ENCODE measurements around the gene NHS. TPM values are rescaled to one million over a fixed set of nuclear protein-coding genes. Genes with fewer than 3 reads are reported as not detected.
A peak's percentile ranks its signal among the peaks of the same experiment; 100 is the strongest.

NHS gene
- total and polyA plus RNA-seq, 3 donors from 2014 or later, result 4.8 to 25.7 (median 21.8) TPM

DNA sequence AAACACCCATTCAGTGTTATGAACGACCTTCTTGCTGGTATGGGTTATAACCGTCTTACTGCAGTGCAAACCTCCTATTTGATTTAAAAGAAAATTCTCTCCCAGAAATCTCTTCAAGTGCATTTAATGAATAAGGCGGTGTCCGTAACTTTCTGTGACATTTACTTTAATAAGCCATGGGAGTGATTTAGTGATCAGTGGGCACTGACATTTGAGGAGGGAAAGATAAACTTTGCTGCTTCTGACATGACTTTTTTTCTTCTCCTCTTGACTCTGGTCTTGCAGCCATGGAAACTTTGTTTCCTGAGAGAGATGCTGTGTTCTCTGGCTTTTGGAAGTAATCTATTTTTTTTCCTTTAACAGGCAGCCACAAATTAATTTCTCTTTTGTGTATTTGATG is 106.1 kb downstream of the NHS start:
- intact Hi-C loops (cut with DNase I; ENCODE audit: low total_unique reads), result no loop called here
- no peaks in the 10 kb centered on the region for H3K27me3 ChIP-seq
- no peak for TF ChIP-seq POLR2A (IDR thresholded peaks at IDR 0.05)
- TF ChIP-seq, protein P1, sequence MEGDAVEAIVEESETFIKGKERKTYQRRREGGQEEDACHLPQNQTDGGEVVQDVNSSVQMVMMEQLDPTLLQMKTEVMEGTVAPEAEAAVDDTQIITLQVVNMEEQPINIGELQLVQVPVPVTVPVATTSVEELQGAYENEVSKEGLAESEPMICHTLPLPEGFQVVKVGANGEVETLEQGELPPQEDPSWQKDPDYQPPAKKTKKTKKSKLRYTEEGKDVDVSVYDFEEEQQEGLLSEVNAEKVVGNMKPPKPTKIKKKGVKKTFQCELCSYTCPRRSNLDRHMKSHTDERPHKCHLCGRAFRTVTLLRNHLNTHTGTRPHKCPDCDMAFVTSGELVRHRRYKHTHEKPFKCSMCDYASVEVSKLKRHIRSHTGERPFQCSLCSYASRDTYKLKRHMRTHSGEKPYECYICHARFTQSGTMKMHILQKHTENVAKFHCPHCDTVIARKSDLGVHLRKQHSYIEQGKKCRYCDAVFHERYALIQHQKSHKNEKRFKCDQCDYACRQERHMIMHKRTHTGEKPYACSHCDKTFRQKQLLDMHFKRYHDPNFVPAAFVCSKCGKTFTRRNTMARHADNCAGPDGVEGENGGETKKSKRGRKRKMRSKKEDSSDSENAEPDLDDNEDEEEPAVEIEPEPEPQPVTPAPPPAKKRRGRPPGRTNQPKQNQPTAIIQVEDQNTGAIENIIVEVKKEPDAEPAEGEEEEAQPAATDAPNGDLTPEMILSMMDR (IDR thresholded peaks at IDR 0.05), result no peak
- no peak overlapping the region for H3K27ac ChIP-seq
- 67 to 68% methylated on average over 4 of the region's 4 CpGs for WGBS, 2 donors
- DNase-seq, result no peak
- H3K4me3 ChIP-seq, result no peak overlapping the region
- no peaks in the 10 kb centered on the region for H3K36me3 ChIP-seq (ENCODE audit: low read depth, missing control alignments)
- no peaks in the 10 kb centered on the region for H3K9me3 ChIP-seq
- H3K4me1 ChIP-seq, result no peaks in the 10 kb centered on the region

DNA sequence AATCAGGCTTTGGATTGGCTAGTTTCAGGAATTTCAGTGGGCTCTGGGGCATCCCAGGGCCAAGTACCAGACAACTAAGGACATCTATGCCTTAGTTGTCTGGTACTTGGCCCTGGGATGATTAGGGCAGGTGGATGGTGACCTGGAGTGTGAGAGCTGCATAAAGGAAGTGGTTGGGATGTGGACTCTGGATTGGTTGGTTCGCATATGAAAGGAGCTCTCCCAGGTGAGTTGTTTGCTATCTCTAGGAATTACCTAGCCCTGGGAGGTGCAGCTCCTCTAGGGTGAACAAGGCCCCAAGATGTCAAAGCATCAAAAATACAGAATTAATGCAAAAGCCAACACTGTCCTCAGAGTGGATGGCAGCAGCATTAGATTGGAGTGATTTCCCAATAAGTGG is 109.6 kb downstream of the NHS start:
- TF ChIP-seq POLR2A (IDR thresholded peaks at IDR 0.05), result no peak
- TF ChIP-seq, protein P1 (IDR thresholded peaks at IDR 0.05), result no peak
- Histone ChIP-seq H3K27ac (no peak overlapping the region), H3K36me3 (ENCODE audit: low read depth, missing control alignments) (no peaks in the 10 kb centered on the region), H3K27me3 (no peaks in the 10 kb centered on the region), H3K4me3 (no peak overlapping the region), H3K9me3 (no peaks in the 10 kb centered on the region), H3K4me1 (no peaks in the 10 kb centered on the region)
- WGBS, 2 donors, result 100% methylated on average over 1 of the region's 1 CpG
- intact Hi-C loops (cut with DNase I; ENCODE audit: low total_unique reads), result no loop called here
- DNase-seq, result no peak

DNA sequence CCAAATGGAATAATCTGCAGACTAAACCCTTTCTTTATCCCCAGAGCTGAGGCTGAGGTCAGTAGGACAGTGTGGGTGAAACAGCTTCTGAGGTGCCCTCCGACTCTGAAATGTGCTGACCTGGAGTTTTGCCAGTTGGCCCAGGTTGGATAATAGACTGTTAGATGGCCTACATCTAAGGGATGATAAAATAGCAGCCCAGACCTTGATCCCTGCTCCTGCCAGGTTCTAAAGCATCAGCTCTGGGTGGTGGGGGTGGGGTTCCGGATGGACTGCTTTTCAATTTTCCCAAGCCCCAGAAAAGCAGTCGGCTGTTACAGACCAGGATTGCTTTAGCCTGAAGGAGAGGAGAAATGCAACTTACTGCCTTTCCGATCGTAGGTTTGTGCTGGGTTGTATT is 110.4 kb downstream of the NHS start:
- Histone ChIP-seq H3K9me3 (no peaks in the 10 kb centered on the region), H3K36me3 (ENCODE audit: low read depth, missing control alignments) (no peaks in the 10 kb centered on the region), H3K4me1 (no peaks in the 10 kb centered on the region), H3K27ac (no peak overlapping the region), H3K27me3 (no peaks in the 10 kb centered on the region), H3K4me3 (no peak overlapping the region)
- intact Hi-C loops (cut with DNase I; ENCODE audit: low total_unique reads), result no loop called here
- no peak for TF ChIP-seq POLR2A (IDR thresholded peaks at IDR 0.05)
- TF ChIP-seq, protein P1 (IDR thresholded peaks at IDR 0.05), result no peak
- DNase-seq, result no peak
- WGBS, 2 donors, result 80 to 81% methylated on average over 2 to 5 of the region's 5 CpGs

DNA sequence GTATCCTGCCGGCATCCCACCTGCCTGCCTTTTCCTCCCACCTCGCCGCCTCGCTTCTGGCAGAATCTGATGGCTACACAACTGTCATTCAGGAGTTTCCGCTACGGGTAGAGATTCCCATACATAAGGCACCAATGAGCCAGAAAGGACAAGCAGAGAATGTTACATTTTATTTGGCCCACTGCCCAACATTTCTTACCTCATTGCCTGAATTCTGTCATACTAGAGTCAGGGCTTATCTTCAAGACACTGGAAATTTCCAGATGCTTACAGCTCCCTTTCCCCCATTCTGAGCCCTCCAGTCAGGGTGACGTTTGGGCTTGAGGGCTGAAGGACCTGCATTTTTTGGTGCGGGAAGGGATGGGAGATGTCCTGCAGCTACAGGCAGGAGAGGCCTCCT is 113.0 kb downstream of the NHS start:
- Histone ChIP-seq H3K27ac (no peak overlapping the region), H3K36me3 (ENCODE audit: low read depth, missing control alignments) (no peaks in the 10 kb centered on the region), H3K4me1 (no peaks in the 10 kb centered on the region), H3K27me3 (no peaks in the 10 kb centered on the region), H3K4me3 (no peak overlapping the region), H3K9me3 (no peaks in the 10 kb centered on the region)
- intact Hi-C loops (cut with DNase I; ENCODE audit: low total_unique reads), result no loop called here
- DNase-seq, result peak; percentile 44
- WGBS, 2 donors, result 60 to 87% methylated on average over 7 to 8 of the region's 8 CpGs
- TF ChIP-seq, protein P1 (IDR thresholded peaks at IDR 0.05), result no peak
- no peak for TF ChIP-seq POLR2A (IDR thresholded peaks at IDR 0.05)

DNA sequence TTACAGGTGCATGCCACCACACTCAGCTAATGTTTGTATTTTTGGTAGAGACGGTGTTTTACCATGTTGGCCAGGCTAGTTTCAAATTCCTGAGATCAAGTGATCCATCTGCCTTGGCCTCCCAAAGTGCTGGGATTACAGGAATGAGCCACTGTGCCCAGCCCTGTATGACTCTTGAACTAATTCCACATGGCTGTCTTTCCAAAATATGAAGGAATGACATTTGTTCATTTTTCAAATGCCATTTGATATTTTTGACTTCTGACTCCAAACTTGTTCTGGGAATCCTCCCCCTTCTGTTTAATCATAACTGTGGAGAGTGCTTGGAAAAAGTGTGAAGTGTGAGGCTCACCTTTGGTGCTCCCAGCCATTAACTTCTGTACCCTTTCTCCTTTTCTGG is 119.2 kb downstream of the NHS start:
- intact Hi-C loops (cut with DNase I; ENCODE audit: low total_unique reads), result no loop called here
- no peak for DNase-seq
- Histone ChIP-seq H3K36me3 (ENCODE audit: low read depth, missing control alignments) (no peaks in the 10 kb centered on the region), H3K4me3 (no peak overlapping the region), H3K4me1 (no peaks in the 10 kb centered on the region), H3K9me3 (no peaks in the 10 kb centered on the region), H3K27me3 (no peaks in the 10 kb centered on the region), H3K27ac (no peak overlapping the region)
- TF ChIP-seq POLR2A (IDR thresholded peaks at IDR 0.05), result no peak
- TF ChIP-seq, protein P1 (IDR thresholded peaks at IDR 0.05), result no peak
- WGBS, 2 donors, result 88 to 90% methylated on average over 1 of the region's 1 CpG
